IgD-negative memory B cell (primary cell): ENCODE data around the gene CNRIP1. TPM values are rescaled to one million over a fixed set of nuclear protein-coding genes. Genes with fewer than 3 reads are reported as not detected.
"Not testable (repeated sequence)": the region's sequence is repeated elsewhere in the genome, so short reads cannot be mapped to it uniquely, and the experiment has no call there.

ENCODE experiments used
- H3K27ac Mint-ChIP-seq, 3 donors: one replicate each; pipeline ENCODE4 v1.8.0; 2020 to 2022; ENCODE audit warnings: mild to moderate bottlenecking in 3 of 3, mixed read lengths in 3 of 3, moderate library complexity in 1 of 3
- H3K27me3 Mint-ChIP-seq: one replicate; pipeline ENCODE4 v1.8.0; 2021; ENCODE audit warnings: mixed read lengths
- H3K36me3 Mint-ChIP-seq: one replicate; pipeline ENCODE4 v1.8.0; 2020; ENCODE audit warnings: mild to moderate bottlenecking, mixed read lengths
- H3K4me1 Mint-ChIP-seq, 3 donors: one replicate each; pipeline ENCODE4 v1.8.0; 2020 to 2022; ENCODE audit warnings: mixed read lengths in 3 of 3, mild to moderate bottlenecking in 1 of 3
- H3K4me3 Mint-ChIP-seq, 4 donors: one replicate each; pipeline ENCODE4 v1.8.0; 2020 to 2022; ENCODE audit warnings: mild to moderate bottlenecking in 4 of 4, mixed read lengths in 4 of 4, moderate library complexity in 3 of 4
- H3K9me3 Mint-ChIP-seq, 3 donors: one replicate each; pipeline ENCODE4 v1.8.0; 2020 to 2021; ENCODE audit warnings: mixed read lengths in 3 of 3, mild to moderate bottlenecking in 1 of 3
- polyA plus RNA-seq: library from polyadenylated mRNA; unstranded; fragments of 300-500 nt; fragmentation: Illumina TruSeq; gene quantifications from one replicate; pipeline ENCODE4 v1.2.3, GENCODE V29; 2021

Gene CNRIP1
- polyA plus RNA-seq, 1 donor from 2014 or later, result not detected

DNA sequence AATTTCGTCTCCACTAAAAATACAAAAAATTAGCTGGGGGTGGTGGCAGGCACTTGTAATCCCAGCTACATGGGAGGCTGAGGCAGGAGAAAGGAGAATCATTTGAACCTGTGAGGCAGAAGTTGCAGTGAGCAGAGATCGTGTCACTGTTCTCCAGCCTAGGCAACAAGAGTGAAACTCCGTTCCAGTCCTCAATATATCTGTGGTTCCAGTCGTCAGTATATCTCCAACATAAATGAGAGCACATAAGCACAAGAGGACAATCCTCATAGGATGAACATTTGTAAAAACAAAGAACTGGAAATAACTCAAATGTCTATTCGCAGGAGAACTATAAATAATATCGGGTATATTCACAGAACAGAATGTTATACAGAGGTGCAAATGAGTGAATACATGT is 32.2 kb upstream of the CNRIP1 start:
- Mint-ChIP-seq H3K27ac (no peak overlapping the region), H3K27me3 (peaks cover 3% of the 10 kb centered on the region), H3K4me1 (peaks cover 0 to 5% (median 3%) of the 10 kb centered on the region in 3 donors), H3K36me3 (peaks cover 3% of the 10 kb centered on the region), H3K9me3 (peaks cover 0 to 6% (median 0%) of the 10 kb centered on the region in 3 donors), H3K4me3 (no peak overlapping the region)

GRCh38 chr2:68349091-68349490 is 29.3 kb upstream of the CNRIP1 start:
- not testable (repeated sequence) for H3K27ac Mint-ChIP-seq, H3K27me3 Mint-ChIP-seq, H3K36me3 Mint-ChIP-seq, H3K4me1 Mint-ChIP-seq, H3K9me3 Mint-ChIP-seq, H3K4me3 Mint-ChIP-seq

DNA sequence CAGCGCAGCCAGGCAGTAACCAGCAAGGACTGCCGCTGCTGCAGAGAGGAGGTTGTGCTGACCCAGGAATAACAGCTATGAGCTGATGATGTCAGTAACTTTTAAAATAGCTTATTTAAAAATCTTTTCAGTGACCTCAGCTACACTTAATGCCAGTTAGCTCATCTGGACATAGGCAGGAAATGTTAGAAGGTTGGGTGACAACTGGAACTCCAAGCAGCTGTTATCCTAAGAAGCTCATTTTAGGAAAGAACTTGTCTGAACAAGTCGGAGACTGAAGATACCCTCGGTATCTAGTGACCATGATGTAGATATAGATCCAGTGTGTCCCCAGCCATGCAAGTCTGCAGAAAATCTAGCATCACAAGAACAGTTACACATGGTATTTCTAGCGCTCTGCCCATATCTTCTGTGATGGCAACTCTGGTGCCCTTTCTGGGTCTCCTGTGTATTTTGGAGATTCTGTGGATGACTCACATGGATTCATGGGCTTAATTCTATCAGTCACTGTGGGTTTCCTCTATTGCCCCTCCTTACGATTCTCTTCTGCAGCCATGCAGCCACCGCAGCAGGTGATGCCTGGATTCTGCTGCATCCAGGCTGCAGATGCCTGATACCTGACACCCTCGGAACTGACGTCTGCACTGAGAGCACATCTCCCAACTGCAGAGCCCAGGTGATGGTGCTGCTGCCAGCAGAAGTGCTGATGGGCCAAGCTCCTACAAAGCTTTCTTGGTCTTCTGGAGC is 25.6 kb upstream of the CNRIP1 start:
- no peak overlapping the region for H3K4me3 Mint-ChIP-seq
- H3K9me3 Mint-ChIP-seq, result peaks cover 0 to 6% (median 0%) of the 10 kb centered on the region in 3 donors
- peaks cover 13% of the 10 kb centered on the region for H3K27me3 Mint-ChIP-seq
- no peak overlapping the region for H3K27ac Mint-ChIP-seq
- H3K4me1 Mint-ChIP-seq, result peaks cover 2 to 5% (median 3%) of the 10 kb centered on the region in 3 donors
- peaks cover 3% of the 10 kb centered on the region for H3K36me3 Mint-ChIP-seq

GRCh38 chr2:68344031-68344430 is 24.3 kb upstream of the CNRIP1 start:
- H3K9me3 Mint-ChIP-seq, result peaks cover 0 to 4% (median 0%) of the 10 kb centered on the region in 3 donors
- no peak overlapping the region for H3K4me3 Mint-ChIP-seq
- no peaks in the 10 kb centered on the region for H3K36me3 Mint-ChIP-seq
- H3K27me3 Mint-ChIP-seq, result peaks cover 13% of the 10 kb centered on the region
- peaks cover 2 to 5% (median 3%) of the 10 kb centered on the region in 3 donors for H3K4me1 Mint-ChIP-seq
- H3K27ac Mint-ChIP-seq, result no peak overlapping the region

DNA sequence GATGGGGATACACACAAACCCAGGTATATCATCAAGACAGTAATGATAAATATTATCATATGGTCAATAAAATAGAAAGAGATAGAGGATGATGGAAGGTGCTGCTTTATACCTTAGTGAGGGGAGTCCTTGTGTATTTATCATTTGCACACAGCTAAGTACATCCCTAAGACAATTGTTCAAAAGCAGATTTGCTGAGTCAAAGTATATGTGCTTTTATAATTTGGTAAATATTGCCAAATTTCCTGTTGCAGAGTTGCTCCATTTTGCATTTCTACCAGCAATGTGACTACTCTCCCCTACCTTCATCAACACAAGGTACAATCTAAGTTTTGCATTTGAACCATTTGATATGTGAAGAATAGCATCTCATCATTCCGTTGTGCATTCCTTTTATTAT is 22.7 kb upstream of the CNRIP1 start:
- H3K36me3 Mint-ChIP-seq, result no peaks in the 10 kb centered on the region
- H3K9me3 Mint-ChIP-seq, result peaks cover 0 to 2% (median 2%) of the 10 kb centered on the region in 3 donors
- H3K27me3 Mint-ChIP-seq, result peaks cover 16% of the 10 kb centered on the region

DNA sequence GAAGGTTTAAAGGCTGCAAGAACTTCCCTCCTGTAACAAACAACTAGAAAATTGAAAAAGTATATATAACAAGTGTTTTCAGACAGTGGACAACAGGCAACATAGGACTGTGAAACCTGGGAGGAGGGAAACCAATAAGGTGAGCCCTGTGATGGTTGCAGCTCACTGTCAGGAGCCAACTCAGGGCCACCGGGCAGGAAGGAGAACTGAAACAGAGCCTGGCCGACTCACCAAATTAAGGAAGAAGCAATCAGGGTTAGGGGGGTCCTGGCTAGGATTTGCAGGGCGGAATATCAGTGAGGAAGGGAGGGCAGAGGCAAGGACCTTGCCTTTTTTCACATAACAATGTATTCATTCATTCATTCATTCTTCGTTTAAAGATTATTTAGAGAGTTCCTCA is 21.8 kb upstream of the CNRIP1 start:
- Mint-ChIP-seq H3K4me3 (no peak overlapping the region), H3K36me3 (peaks cover 2% of the 10 kb centered on the region), H3K27ac (no peak overlapping the region), H3K9me3 (peaks cover 0 to 2% (median 2%) of the 10 kb centered on the region in 3 donors), H3K27me3 (peaks cover 10% of the 10 kb centered on the region), H3K4me1 (peaks cover 2 to 5% (median 3%) of the 10 kb centered on the region in 3 donors)

More for the DNA sequence above, 22.7 kb upstream of the CNRIP1 start:
- Mint-ChIP-seq H3K27ac (no peak overlapping the region), H3K4me1 (peaks cover 2 to 5% (median 3%) of the 10 kb centered on the region in 3 donors), H3K4me3 (no peak overlapping the region)

- H3K27ac Mint-ChIP-seq, result no peak overlapping the region
- H3K27me3 Mint-ChIP-seq, result peaks cover 10% of the 10 kb centered on the region
Measured at GRCh38 chr2:68341062-68341329, 21.2 kb upstream of the CNRIP1 start.

DNA sequence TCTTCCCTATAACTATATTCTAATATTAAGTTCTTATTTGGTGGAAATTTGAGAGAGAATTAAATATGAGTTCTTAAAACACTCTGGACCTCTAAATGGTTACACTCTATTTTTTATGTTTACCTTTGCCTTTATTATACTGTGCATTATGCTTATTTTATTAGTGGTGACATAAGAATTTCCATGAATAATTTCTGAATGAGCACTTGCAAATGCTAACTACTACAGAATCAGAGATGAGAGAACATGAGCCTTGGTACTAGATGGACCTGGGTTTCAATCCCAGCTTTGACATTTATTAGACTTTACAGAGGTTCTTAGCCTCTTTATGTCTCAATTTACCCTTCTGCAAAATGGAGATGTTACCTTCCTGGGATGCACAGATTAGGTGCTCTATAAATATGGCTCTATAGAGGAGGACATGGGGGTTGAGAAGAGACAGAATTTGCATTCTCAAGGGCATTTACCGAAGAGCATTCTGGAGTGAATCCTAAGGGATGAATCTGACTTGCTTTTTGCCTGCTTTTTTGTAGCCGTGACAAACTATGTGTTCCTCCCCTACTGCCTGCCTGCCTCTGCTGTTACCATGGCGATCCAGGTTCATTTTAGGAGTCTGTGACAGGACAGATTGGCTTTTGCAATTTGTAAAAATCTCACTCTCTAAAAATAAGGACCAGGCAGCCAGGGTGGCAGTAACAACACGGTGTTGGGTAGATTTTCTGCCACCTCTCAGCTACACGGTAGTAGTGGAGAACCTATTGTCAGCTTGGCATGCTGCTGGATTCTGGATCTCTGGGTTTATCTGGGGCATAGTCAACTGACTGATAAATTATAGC is 20.7 kb upstream of the CNRIP1 start:
- H3K9me3 Mint-ChIP-seq, result peaks cover 0 to 2% (median 2%) of the 10 kb centered on the region in 3 donors
- H3K4me1 Mint-ChIP-seq, result peaks cover 2 to 5% (median 3%) of the 10 kb centered on the region in 3 donors
- no peak overlapping the region for H3K27ac Mint-ChIP-seq
- H3K36me3 Mint-ChIP-seq, result peaks cover 2% of the 10 kb centered on the region
- H3K4me3 Mint-ChIP-seq, result no peak overlapping the region
- H3K27me3 Mint-ChIP-seq, result peaks cover 10% of the 10 kb centered on the region

More at GRCh38 chr2:68341062-68341329, 21.2 kb upstream of the CNRIP1 start:
- peaks cover 2% of the 10 kb centered on the region for H3K36me3 Mint-ChIP-seq
- peaks cover 2 to 5% (median 3%) of the 10 kb centered on the region in 3 donors for H3K4me1 Mint-ChIP-seq
- H3K4me3 Mint-ChIP-seq, result no peak overlapping the region
- peaks cover 0 to 2% (median 2%) of the 10 kb centered on the region in 3 donors for H3K9me3 Mint-ChIP-seq

DNA sequence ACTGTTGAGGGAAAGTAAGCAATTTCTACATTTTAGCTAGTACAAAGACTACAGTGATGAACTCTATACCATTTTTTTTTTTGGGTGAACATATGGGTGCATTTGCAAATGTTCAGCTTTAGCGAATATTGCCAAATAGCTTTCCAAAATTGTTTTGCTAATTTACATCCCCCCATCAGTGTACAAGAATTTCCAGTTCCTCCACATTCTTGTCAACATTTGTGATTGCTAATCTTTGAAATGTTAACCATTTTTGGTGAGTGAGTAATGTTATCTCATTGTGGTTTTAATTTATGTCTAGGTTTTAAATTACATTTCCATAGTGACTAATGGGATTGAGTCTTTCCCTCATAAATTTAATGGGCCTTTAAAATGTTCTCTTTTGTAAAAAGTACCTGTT is 16.4 kb upstream of the CNRIP1 start:
- no peak overlapping the region for H3K27ac Mint-ChIP-seq
- peaks cover 0 to 2% (median 2%) of the 10 kb centered on the region in 3 donors for H3K9me3 Mint-ChIP-seq
- no peak overlapping the region for H3K4me3 Mint-ChIP-seq
- H3K36me3 Mint-ChIP-seq, result peaks cover 2% of the 10 kb centered on the region
- H3K4me1 Mint-ChIP-seq, result no peaks in the 10 kb centered on the region
- peaks cover 4% of the 10 kb centered on the region for H3K27me3 Mint-ChIP-seq

- peaks cover 4% of the 10 kb centered on the region for H3K27me3 Mint-ChIP-seq
- H3K4me1 Mint-ChIP-seq, result no peaks in the 10 kb centered on the region
- H3K36me3 Mint-ChIP-seq, result peaks cover 2% of the 10 kb centered on the region
- no peak overlapping the region for H3K27ac Mint-ChIP-seq
- peaks cover 0 to 2% (median 2%) of the 10 kb centered on the region in 3 donors for H3K9me3 Mint-ChIP-seq
- H3K4me3 Mint-ChIP-seq, result no peak overlapping the region
Measured at GRCh38 chr2:68333931-68334330, 14.2 kb upstream of the CNRIP1 start.

GRCh38 chr2:68333009-68333408 is 13.3 kb upstream of the CNRIP1 start:
- Mint-ChIP-seq H3K4me3 (no peak overlapping the region), H3K36me3 (peaks cover 2% of the 10 kb centered on the region), H3K27me3 (peaks cover 6% of the 10 kb centered on the region), H3K9me3 (peaks cover 0 to 2% (median 0%) of the 10 kb centered on the region in 3 donors), H3K27ac (no peak overlapping the region), H3K4me1 (no peaks in the 10 kb centered on the region)

DNA sequence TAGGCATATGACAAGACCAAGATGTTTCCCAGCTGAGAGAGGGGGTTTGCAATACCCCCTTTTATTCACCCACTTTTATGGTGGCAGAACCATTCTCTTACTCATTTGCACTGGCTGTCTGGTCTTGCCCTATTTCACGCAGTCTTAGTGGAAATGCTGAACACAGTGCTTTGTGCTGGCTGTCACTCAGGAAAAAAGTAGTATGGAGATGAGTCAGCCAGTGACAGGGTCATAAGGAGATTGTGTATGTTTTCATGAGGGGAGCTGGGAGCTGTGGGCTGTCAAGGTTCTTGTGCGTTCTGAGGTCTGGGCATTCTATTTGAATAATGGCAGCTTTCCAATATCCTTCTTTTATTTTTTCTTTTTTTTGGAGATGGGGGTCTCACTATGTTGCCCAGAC is 10.9 kb upstream of the CNRIP1 start:
- H3K4me3 Mint-ChIP-seq, result no peak overlapping the region
- no peaks in the 10 kb centered on the region for H3K36me3 Mint-ChIP-seq
- no peaks in the 10 kb centered on the region for H3K9me3 Mint-ChIP-seq
- no peak overlapping the region for H3K27ac Mint-ChIP-seq
- no peaks in the 10 kb centered on the region for H3K4me1 Mint-ChIP-seq
- peaks cover 4% of the 10 kb centered on the region for H3K27me3 Mint-ChIP-seq

- H3K9me3 Mint-ChIP-seq, result no peaks in the 10 kb centered on the region
- peaks cover 6% of the 10 kb centered on the region for H3K27me3 Mint-ChIP-seq
- H3K36me3 Mint-ChIP-seq, result no peaks in the 10 kb centered on the region
- H3K4me1 Mint-ChIP-seq, result no peaks in the 10 kb centered on the region
- no peak overlapping the region for H3K27ac Mint-ChIP-seq
- H3K4me3 Mint-ChIP-seq, result no peak overlapping the region
Measured at GRCh38 chr2:68328901-68329300, 9.2 kb upstream of the CNRIP1 start.

GRCh38 chr2:68325056-68325455 is 5.3 kb upstream of the CNRIP1 start:
- no peaks in the 10 kb centered on the region for H3K9me3 Mint-ChIP-seq
- no peaks in the 10 kb centered on the region for H3K36me3 Mint-ChIP-seq
- peaks cover 10% of the 10 kb centered on the region for H3K27me3 Mint-ChIP-seq
- no peak overlapping the region for H3K27ac Mint-ChIP-seq
- H3K4me3 Mint-ChIP-seq, result no peak overlapping the region
- peaks cover under 1 to 4% (median 3%) of the 10 kb centered on the region in 3 donors for H3K4me1 Mint-ChIP-seq

DNA sequence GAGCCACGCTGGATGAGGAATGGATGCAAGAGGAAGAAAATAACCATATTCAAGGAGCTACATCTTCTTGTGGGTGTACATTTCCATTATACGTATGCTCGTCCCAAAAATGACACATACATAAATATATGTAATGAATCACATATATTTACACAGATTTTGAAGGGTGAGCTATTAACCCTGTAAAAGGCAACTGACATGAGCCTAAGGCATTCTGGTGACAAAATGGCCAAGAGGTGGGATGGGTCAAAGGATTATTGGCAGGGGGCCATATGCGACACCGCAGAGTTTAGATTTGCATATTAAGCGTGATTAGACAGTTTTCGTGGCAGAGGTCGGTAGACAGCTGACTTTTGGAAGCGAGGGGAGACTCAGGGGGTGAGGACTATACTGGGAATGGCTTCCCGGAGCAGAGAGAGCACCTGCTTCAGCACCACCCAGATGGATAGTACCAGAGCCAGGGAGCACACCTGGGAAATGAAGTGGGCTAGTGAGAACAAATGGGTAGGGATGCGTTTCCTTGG is 431 bp upstream of the CNRIP1 start:
- Mint-ChIP-seq H3K27ac (peak overlapping the region in 2 of 3 donors; percentile 22 to 41), H3K4me3 (peak overlapping the region; percentile 74 to 96 (median 87)), H3K27me3 (peaks cover 24% of the 10 kb centered on the region), H3K9me3 (no peaks in the 10 kb centered on the region), H3K36me3 (no peaks in the 10 kb centered on the region), H3K4me1 (peaks cover 5 to 8% (median 7%) of the 10 kb centered on the region in 3 donors)
